Keratinocyte (primary cell): Measurements from ENCODE around the gene KCNC1. TPM values are rescaled to one million over a fixed set of nuclear protein-coding genes. Genes with fewer than 3 reads are reported as not detected.

Source experiments
- DNase-seq: peaks from one replicate; pipeline ENCODE4 v3.0.0-alpha.2; 2011; ENCODE audit warnings: low read depth, missing footprints, low spot score
- FAIRE-seq: peaks from 2 replicates; lab custom pipeline; 2011; peaks lifted over from hg19 to GRCh38; lab: Jason Lieb, UNC
- H2AFZ ChIP-seq: 2 replicates; pipeline ENCODE4 v1.6.0; 2012; ENCODE audit warnings: low read length, control low read depth, inconsistent platforms; ENCODE audit not compliant: control insufficient read depth
- H3K27ac ChIP-seq: 2 replicates; pipeline ENCODE4 v1.5.1; 2011; ENCODE audit warnings: low read length; ENCODE audit not compliant: control insufficient read depth, insufficient read depth
- H3K27me3 ChIP-seq: 3 replicates; pipeline ENCODE4 v1.6.0; 2011; ENCODE audit warnings: low read length; ENCODE audit not compliant: control insufficient read depth, insufficient read depth; ENCODE audit errors: extremely low read depth
- H3K36me3 ChIP-seq, 2 experiments: 2 replicates in 1 of 2; 3 replicates in 1 of 2; pipeline ENCODE4 v1.5.1; 2011; ENCODE audit warnings: low read length in 2 of 2, mild to moderate bottlenecking in 1 of 2; ENCODE audit not compliant: control insufficient read depth in 2 of 2, insufficient read depth in 2 of 2; ENCODE audit errors: extremely low read depth in 1 of 2
- H3K4me1 ChIP-seq: 3 replicates; pipeline ENCODE4 v1.5.1; 2011; ENCODE audit warnings: low read length; ENCODE audit not compliant: control insufficient read depth, insufficient read depth; ENCODE audit errors: extremely low read depth
- H3K4me2 ChIP-seq: 3 replicates; pipeline ENCODE4 v1.6.0; 2011; ENCODE audit warnings: low read depth, low read length; ENCODE audit not compliant: control insufficient read depth, insufficient read depth; ENCODE audit errors: extremely low read depth
- H3K4me3 ChIP-seq, 3 experiments: fragments of 200-600 bp in 1 of 3; sonication (generic) in 1 of 3; 2 replicates in 2 of 3; 3 replicates in 1 of 3; pipeline ENCODE4 v1.5.1; 2011 to 2016; ENCODE audit warnings: low read length in 3 of 3, mild to moderate bottlenecking in 3 of 3, control low read depth in 2 of 3, inconsistent platforms in 1 of 3, low read depth in 1 of 3, mixed read lengths in 1 of 3, mixed run types in 1 of 3, moderate library complexity in 1 of 3; ENCODE audit not compliant: control insufficient read depth in 2 of 3, insufficient read depth in 2 of 3; ENCODE audit errors: extremely low read depth in 1 of 3
- H3K79me2 ChIP-seq: 2 replicates; pipeline ENCODE4 v1.6.0; 2012; ENCODE audit warnings: low read length; ENCODE audit not compliant: control insufficient read depth, insufficient read depth
- H3K9ac ChIP-seq: 3 replicates; pipeline ENCODE4 v1.6.0; 2011; ENCODE audit warnings: low read length; ENCODE audit not compliant: control insufficient read depth, insufficient read depth; ENCODE audit errors: extremely low read depth
- H3K9me1 ChIP-seq: 3 replicates; pipeline ENCODE4 v1.6.0; 2011; ENCODE audit warnings: low read length; ENCODE audit not compliant: control insufficient read depth, insufficient read depth; ENCODE audit errors: extremely low read depth
- H3K9me3 ChIP-seq: 2 replicates; pipeline ENCODE4 v1.5.1; 2012; ENCODE audit warnings: low read depth, low read length; ENCODE audit not compliant: control insufficient read depth
- H4K20me1 ChIP-seq: 3 replicates; pipeline ENCODE4 v1.6.0; 2011; ENCODE audit warnings: low read length; ENCODE audit not compliant: control insufficient read depth, insufficient read depth; ENCODE audit errors: extremely low read depth
- CTCF ChIP-seq, 3 experiments: IDR thresholded peaks in 1 of 3; conservative IDR thresholded peaks in 1 of 3; optimal IDR thresholded peaks in 1 of 3; 2 replicates in 2 of 3; 3 replicates in 1 of 3; pipeline versions ENCODE3 to v1.5.1; 2011; ENCODE audit warnings: low read length in 3 of 3, mild to moderate bottlenecking in 3 of 3, moderate library complexity in 2 of 3, control low read depth in 1 of 3, inconsistent platforms in 1 of 3; ENCODE audit not compliant: insufficient read depth in 2 of 3; ENCODE audit errors: extremely low read depth in 1 of 3
- EZH2 ChIP-seq: IDR thresholded peaks from one replicate; pipeline ENCODE4 v1.6.1; 2012; ENCODE audit warnings: inconsistent platforms, mild to moderate bottlenecking, low read length, moderate library complexity
- dilution Hi-C: fragments of 300-500 bp; cut with MboI; formaldehyde crosslinking; loops from one replicate; pipeline ENCODE4 v1.7.0; 2020; ENCODE audit warnings: low sequenced_read_pairs; ENCODE audit not compliant: extremely low pct_ligation_motif_present
- polyA plus RNA-seq, 5 experiments: library from polyadenylated mRNA; depleted of rRNA in 3 of 5; stranded (reverse) in 3 of 5; stranded (forward) in 1 of 5; unstranded in 1 of 5; fragments of >200 nt; gene quantifications; 1 replicate in 1 of 5; 2 replicates in 3 of 5; 3 replicates in 1 of 5; pipeline versions ENCODE4 v1.2.1 to v1.2.3, GENCODE V29; 2011 to 2012; ENCODE audit warnings: missing spikeins in 2 of 5, low read depth in 1 of 5, low replicate concordance in 1 of 5

The KCNC1 gene
- polyA plus RNA-seq, 1 donor (not counting 4 experiments of a cell fraction or from before 2014, with no cell fraction given): not detected

DNA sequence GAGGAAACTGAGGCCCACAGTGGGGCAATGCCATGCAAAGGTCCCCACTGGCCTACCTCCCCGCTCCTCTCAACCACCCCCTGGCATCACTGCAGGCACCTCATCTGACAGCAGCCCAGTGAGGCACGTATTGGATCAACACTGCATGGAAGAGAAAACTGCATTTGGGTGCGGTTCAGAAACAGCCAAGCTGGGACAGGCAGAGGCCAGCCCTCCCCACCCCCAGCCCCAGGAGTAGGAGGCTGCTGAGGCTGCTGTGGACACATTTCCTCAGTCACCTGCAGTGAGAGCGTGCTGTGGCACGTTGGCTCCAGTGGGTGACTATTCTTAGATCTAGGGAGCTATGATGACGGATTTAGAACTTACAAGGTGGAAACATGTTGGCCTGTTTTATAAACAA lies 63.7 kb downstream of the KCNC1 start:
- H3K9ac ChIP-seq: no peak overlapping the region
- peak; percentile 75 for DNase-seq
- H3K9me3 ChIP-seq: no peaks in the 10 kb centered on the region
- H3K79me2 ChIP-seq: no peaks in the 10 kb centered on the region
- no peaks in the 10 kb centered on the region for H3K27me3 ChIP-seq
- peak overlapping the region; percentile 55 for H3K27ac ChIP-seq
- peak overlapping the region; percentile 57 for H3K4me2 ChIP-seq
- no peak overlapping the region for H2AFZ ChIP-seq
- no peak for TF ChIP-seq EZH2
- dilution Hi-C loops: no loop called here
- H3K4me3 ChIP-seq: peak overlapping the region in 1 of 3 experiments; percentile 3
- H3K4me1 ChIP-seq: peaks cover 18% of the 10 kb centered on the region
- H3K9me1 ChIP-seq: peaks cover 6% of the 10 kb centered on the region
- no peaks in the 10 kb centered on the region for H3K36me3 ChIP-seq
- peak; percentile 89 for FAIRE-seq
- H4K20me1 ChIP-seq: no peaks in the 10 kb centered on the region

DNA sequence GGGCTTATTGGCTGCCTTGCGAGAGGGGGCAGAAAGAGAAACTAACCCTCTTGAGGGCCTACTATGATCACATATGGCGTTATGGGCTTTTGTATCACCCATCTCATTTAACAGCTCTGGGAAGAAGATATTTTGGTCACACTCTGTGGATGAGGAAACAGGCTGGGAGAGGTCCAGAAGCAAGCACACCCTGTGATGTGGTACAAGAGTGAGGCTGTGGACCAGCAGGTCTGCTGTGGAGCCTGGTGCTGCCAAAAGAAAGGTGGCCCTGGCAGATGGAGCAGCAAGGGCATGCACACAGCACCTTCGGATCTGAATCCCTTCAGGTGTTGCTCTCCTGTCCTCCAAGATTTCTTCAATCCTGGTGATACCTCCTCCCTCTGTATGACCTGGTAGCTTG lies 64.1 kb downstream of the KCNC1 start:
- no peaks in the 10 kb centered on the region for H3K27me3 ChIP-seq
- TF ChIP-seq EZH2: no peak
- TF ChIP-seq CTCF (optimal IDR thresholded peaks at IDR 0.05 in 1 of 3, IDR thresholded peaks at IDR 0.05 in 1 of 3, conservative IDR thresholded peaks at IDR 0.05 in 1 of 3; ENCODE audit: extremely low read depth in 1 of 3, insufficient read depth in 2 of 3, low read length in 3 of 3): no peak
- no peak overlapping the region for H3K4me3 ChIP-seq
- no peak overlapping the region for H2AFZ ChIP-seq
- H3K79me2 ChIP-seq: no peaks in the 10 kb centered on the region
- FAIRE-seq (no peak), DNase-seq (no peak)
- no peaks in the 10 kb centered on the region for H4K20me1 ChIP-seq
- H3K36me3 ChIP-seq: no peaks in the 10 kb centered on the region
- peak overlapping the region; percentile 55 for H3K27ac ChIP-seq
- dilution Hi-C loops: no loop called here
- H3K9ac ChIP-seq: peak overlapping the region; percentile 31
- peaks cover 18% of the 10 kb centered on the region for H3K4me1 ChIP-seq
- peaks cover 6% of the 10 kb centered on the region for H3K9me1 ChIP-seq
- H3K9me3 ChIP-seq: no peaks in the 10 kb centered on the region
- H3K4me2 ChIP-seq: peak overlapping the region; percentile 49

- Histone ChIP-seq H3K4me2 (peak overlapping the region; percentile 49), H3K4me3 (no peak overlapping the region), H3K27ac (no peak overlapping the region), H3K9ac (no peak overlapping the region), H3K9me1 (peaks cover 6% of the 10 kb centered on the region), H3K27me3 (no peaks in the 10 kb centered on the region), H2AFZ (no peak overlapping the region), H3K79me2 (no peaks in the 10 kb centered on the region), H3K4me1 (peaks cover 18% of the 10 kb centered on the region), H4K20me1 (no peaks in the 10 kb centered on the region), H3K36me3 (no peaks in the 10 kb centered on the region), H3K9me3 (no peaks in the 10 kb centered on the region)
- DNase-seq (no peak), FAIRE-seq (no peak)
- dilution Hi-C loops: no loop called here
- no peak for TF ChIP-seq EZH2
- TF ChIP-seq CTCF (optimal IDR thresholded peaks at IDR 0.05 in 1 of 3, IDR thresholded peaks at IDR 0.05 in 1 of 3, conservative IDR thresholded peaks at IDR 0.05 in 1 of 3; ENCODE audit: extremely low read depth in 1 of 3, insufficient read depth in 2 of 3, low read length in 3 of 3): no peak
These were observed 64.6 kb downstream of the KCNC1 start for GRCh38 chr11:17799147-17799546.
